NK-92 (cell line): Measurements from ENCODE around the gene GPR135.
A peak's percentile ranks its signal among the peaks of the same experiment; 100 is the strongest.

Experiments used
- DNase-seq: peaks from one replicate; lab custom pipeline; 2025; ENCODE audit not compliant: unreplicated experiment; lab: John Stamatoyannopoulos, UW

GPR135 gene

GRCh38 chr14:59465316-59466135 is at the start of gene GPR135:
Gene GPR135, minus strand, starts transcription at chr14:59465380. Its CDS starts 154 bp downstream, at chr14:59465226.
- no peak for DNase-seq

- no peak for DNase-seq
Observed at GRCh38 chr14:59511916-59512575, 46.9 kb upstream of the GPR135 start.

- DNase-seq = no peak
Observed at GRCh38 chr14:59510966-59511365, 45.8 kb upstream of the GPR135 start.

- no peak for DNase-seq
Observed at GRCh38 chr14:59510001-59510400, 44.8 kb upstream of the GPR135 start.

- no peak for DNase-seq
Observed at GRCh38 chr14:59509101-59509500, 43.9 kb upstream of the GPR135 start.

- no peak for DNase-seq
Observed at GRCh38 chr14:59507752-59508103, 42.5 kb upstream of the GPR135 start.

GRCh38 chr14:59507063-59507751 is 42.0 kb upstream of the GPR135 start:
- no peak for DNase-seq

- DNase-seq = no peak
Observed at GRCh38 chr14:59503256-59503655, 38.1 kb upstream of the GPR135 start.

- DNase-seq = no peak
Observed at GRCh38 chr14:59500732-59501131, 35.6 kb upstream of the GPR135 start.

- no peak for DNase-seq
Observed at GRCh38 chr14:59492384-59492783, 27.2 kb upstream of the GPR135 start.

GRCh38 chr14:59490756-59491155 is 25.6 kb upstream of the GPR135 start:
- DNase-seq = no peak

- no peak for DNase-seq
Observed at GRCh38 chr14:59484639-59485175, 19.5 kb upstream of the GPR135 start.

- peak; percentile 83 for DNase-seq
Observed at GRCh38 chr14:59483819-59484638, 18.8 kb upstream of the GPR135 start, which contains the start of the genes JKAMP and L3HYPDH. Gene JKAMP, plus strand, starts transcription at chr14:59484517. Its CDS starts 73 bp downstream, at chr14:59484590. Gene L3HYPDH, minus strand, starts transcription at chr14:59484408. Its CDS starts 92 bp downstream, at chr14:59484316.

- no peak for DNase-seq
Observed at GRCh38 chr14:59483363-59483762, 18.2 kb upstream of the GPR135 start.

- no peak for DNase-seq
Observed at GRCh38 chr14:59482541-59483331, 17.6 kb upstream of the GPR135 start.

GRCh38 chr14:59481871-59482540 is 16.8 kb upstream of the GPR135 start:
- no peak for DNase-seq

GRCh38 chr14:59481407-59481806 is 16.2 kb upstream of the GPR135 start:
- no peak for DNase-seq

- DNase-seq = no peak
Observed at GRCh38 chr14:59480166-59480565, 15.0 kb upstream of the GPR135 start.

- DNase-seq = no peak
Observed at GRCh38 chr14:59478540-59478939, 13.4 kb upstream of the GPR135 start.
